Glomerular visceral epithelial cell (primary cell): ENCODE measurements around the gene KCNK7.

Experiments
- DNase-seq: peaks from one replicate; pipeline ENCODE4 v3.0.0-alpha.2; 2016; ENCODE audit errors: extremely low spot score

KCNK7 gene

GRCh38 chr11:65611028-65611757 is 15.6 kb upstream of the KCNK7 start:
- no peak for DNase-seq

GRCh38 chr11:65610404-65610803 is 14.8 kb upstream of the KCNK7 start:
- no peak for DNase-seq

- no peak for DNase-seq
Measured at GRCh38 chr11:65609665-65610064, 14.1 kb upstream of the KCNK7 start.

- no peak for DNase-seq
Measured at GRCh38 chr11:65609229-65609628, 13.6 kb upstream of the KCNK7 start.

- DNase-seq: no peak
Measured at GRCh38 chr11:65607614-65608426, 12.2 kb upstream of the KCNK7 start.

- DNase-seq: no peak
Measured at GRCh38 chr11:65606876-65607613, 11.4 kb upstream of the KCNK7 start.

- DNase-seq: no peak
Measured at GRCh38 chr11:65604258-65604657, 8.7 kb upstream of the KCNK7 start.

- DNase-seq: no peak
Measured at GRCh38 chr11:65599955-65600246, 4.3 kb upstream of the KCNK7 start.

GRCh38 chr11:65599216-65599954 is 3.8 kb upstream of the KCNK7 start:
- DNase-seq: no peak

GRCh38 chr11:65598258-65598699 is 2.7 kb upstream of the KCNK7 start:
- no peak for DNase-seq

- no peak for DNase-seq
Measured at GRCh38 chr11:65596520-65596919, 920 bp upstream of the KCNK7 start.

- DNase-seq: no peak
Measured at GRCh38 chr11:65595131-65595530, 469 bp downstream of the KCNK7 start.

- no peak for DNase-seq
Measured at GRCh38 chr11:65593518-65594414, 1.8 kb downstream of the KCNK7 start.

GRCh38 chr11:65592858-65593517 is 2.6 kb downstream of the KCNK7 start:
- DNase-seq: no peak

- DNase-seq: no peak
Measured at GRCh38 chr11:65591939-65592857, 3.4 kb downstream of the KCNK7 start.

GRCh38 chr11:65590240-65590738 is 5.3 kb downstream of the KCNK7 start:
- DNase-seq: no peak

- no peak for DNase-seq
Measured at GRCh38 chr11:65589444-65590239, 6.0 kb downstream of the KCNK7 start.
